OCI-LY7 (cell line): Measurements from ENCODE around the gene RNF150.

Experiments
- CTCF ChIP-seq: fragments of 200-600 bp; sonication (generic); conservative IDR thresholded peaks from 2 replicates; pipeline ENCODE4 v1.5.1; 2014; ENCODE audit warnings: mild to moderate bottlenecking, antibody characterized with exemption, low read length, moderate library complexity, mixed read lengths
- EZH2phosphoT487 ChIP-seq: fragments of 200-600 bp; sonication (generic); IDR thresholded peaks from 2 replicates; pipeline ENCODE4 v1.6.1; 2018; ENCODE audit warnings: low read depth, borderline replicate concordance, mild to moderate bottlenecking, mixed run types, antibody characterized with exemption, low read length, moderate library complexity, mixed read lengths

GRCh38 chr4:140871368-140871767 lies 261.9 kb downstream of the RNF150 start:
- TF ChIP-seq CTCF = no peak
- no peak for TF ChIP-seq EZH2phosphoT487
